GM19023 (cell line): ENCODE data around the gene SLC44A4.
A peak's percentile ranks its signal among the peaks of the same experiment; 100 is the strongest.

Source experiments
- ATAC-seq: cut with Tn5 transposase; IDR thresholded peaks from one replicate; pipeline ENCODE4 v1.9.1; 2021; ENCODE audit warnings: mild to moderate bottlenecking, moderate library complexity; ENCODE audit not compliant: unreplicated experiment

The SLC44A4 gene

GRCh38 chr6:31901415-31901952 lies 22.7 kb upstream of the SLC44A4 start:
- no peak for ATAC-seq

GRCh38 chr6:31900917-31901414 lies 22.2 kb upstream of the SLC44A4 start:
- ATAC-seq = no peak

- ATAC-seq = no peak
These were observed 21.3 kb upstream of the SLC44A4 start for GRCh38 chr6:31899882-31900722.

GRCh38 chr6:31899215-31899614 lies 20.4 kb upstream of the SLC44A4 start:
- ATAC-seq = no peak

- no peak for ATAC-seq
These were observed 19.7 kb upstream of the SLC44A4 start for GRCh38 chr6:31898383-31899011.

GRCh38 chr6:31897612-31898382 lies 19.0 kb upstream of the SLC44A4 start, which contains the start of gene EHMT2:
Gene EHMT2 (minus strand): TSS chr6:31897698. CDS start chr6:31897677, 21 bp downstream.
- ATAC-seq = peak; percentile 50

- no peak for ATAC-seq
These were observed 18.2 kb upstream of the SLC44A4 start for GRCh38 chr6:31896856-31897611.

- ATAC-seq = no peak
These were observed 17.7 kb upstream of the SLC44A4 start for GRCh38 chr6:31896493-31896855.

GRCh38 chr6:31892821-31893220 lies 14.0 kb upstream of the SLC44A4 start:
- ATAC-seq = no peak

- no peak for ATAC-seq
These were observed 10.7 kb upstream of the SLC44A4 start for GRCh38 chr6:31889331-31889972.

- ATAC-seq = no peak
These were observed 9.8 kb upstream of the SLC44A4 start for GRCh38 chr6:31888276-31889258.

GRCh38 chr6:31887173-31888007 lies 8.6 kb upstream of the SLC44A4 start:
- ATAC-seq = no peak

GRCh38 chr6:31886541-31886991 lies 7.8 kb upstream of the SLC44A4 start:
- ATAC-seq = no peak

GRCh38 chr6:31884528-31885035 lies 5.8 kb upstream of the SLC44A4 start:
- ATAC-seq = no peak

- no peak for ATAC-seq
These were observed 4.9 kb upstream of the SLC44A4 start for GRCh38 chr6:31883676-31884075.

- no peak for ATAC-seq
These were observed 3.5 kb upstream of the SLC44A4 start for GRCh38 chr6:31882344-31882743.

GRCh38 chr6:31881136-31881859 lies 2.5 kb upstream of the SLC44A4 start:
- ATAC-seq = no peak
